Left renal pelvis (tissue), 4 donors: ENCODE data around the gene PARD3. TPM values are rescaled to one million over a fixed set of nuclear protein-coding genes. Genes with fewer than 3 reads are reported as not detected.

ENCODE experiments used
- DNase-seq, 4 donors: peaks; one replicate each; pipeline ENCODE4 v3.0.0-alpha.2; 2013; ENCODE audit warnings: low read depth in 4 of 4, low spot score in 3 of 4
- polyA plus RNA-seq, 4 donors: library from polyadenylated mRNA; unstranded; fragments of 120-200 nt; gene quantifications; one replicate each; pipeline ENCODE4 v1.2.1, GENCODE V29; 2013; ENCODE audit not compliant: insufficient read length in 4 of 4

Gene PARD3
- polyA plus RNA-seq, 4 donors = 56.7 to 75.5 (median 69.4) TPM

- no peak for DNase-seq
Observed at GRCh38 chr10:34593930-34594329, 221.2 kb downstream of the PARD3 start.

- DNase-seq = no peak
Observed at GRCh38 chr10:34593374-34593890, 221.7 kb downstream of the PARD3 start.

GRCh38 chr10:34590793-34591192, 224.3 kb downstream of the PARD3 start:
- DNase-seq = no peak

GRCh38 chr10:34589275-34589674, 225.8 kb downstream of the PARD3 start:
- DNase-seq = no peak

- DNase-seq = no peak
Observed at GRCh38 chr10:34587680-34588019, 227.4 kb downstream of the PARD3 start.

- DNase-seq = no peak
Observed at GRCh38 chr10:34587002-34587679, 228.0 kb downstream of the PARD3 start.

- no peak for DNase-seq
Observed at GRCh38 chr10:34585422-34586112, 229.5 kb downstream of the PARD3 start.

- DNase-seq = no peak
Observed at GRCh38 chr10:34584164-34584563, 230.9 kb downstream of the PARD3 start.

GRCh38 chr10:34581801-34582532, 233.1 kb downstream of the PARD3 start:
- no peak for DNase-seq

- DNase-seq = no peak
Observed at GRCh38 chr10:34580643-34581042, 234.5 kb downstream of the PARD3 start.

- no peak for DNase-seq
Observed at GRCh38 chr10:34580214-34580613, 234.9 kb downstream of the PARD3 start.

GRCh38 chr10:34578468-34578867, 236.6 kb downstream of the PARD3 start:
- DNase-seq = no peak

GRCh38 chr10:34576797-34577196, 238.3 kb downstream of the PARD3 start:
- DNase-seq = no peak

GRCh38 chr10:34575882-34576281, 239.2 kb downstream of the PARD3 start:
- no peak for DNase-seq

- no peak for DNase-seq
Observed at GRCh38 chr10:34574353-34574934, 240.7 kb downstream of the PARD3 start.

GRCh38 chr10:34570887-34571286, 244.2 kb downstream of the PARD3 start:
- no peak for DNase-seq

GRCh38 chr10:34567659-34568253, 247.3 kb downstream of the PARD3 start:
- DNase-seq = no peak

- no peak for DNase-seq
Observed at GRCh38 chr10:34565934-34566333, 249.2 kb downstream of the PARD3 start.

GRCh38 chr10:34558093-34558583, 257.0 kb downstream of the PARD3 start:
- DNase-seq = no peak

- DNase-seq = no peak
Observed at GRCh38 chr10:34557173-34557572, 257.9 kb downstream of the PARD3 start.

- no peak for DNase-seq
Observed at GRCh38 chr10:34555653-34556052, 259.4 kb downstream of the PARD3 start.
